ENCODE results near the gene NEIL3.

NEIL3 gene

DNA sequence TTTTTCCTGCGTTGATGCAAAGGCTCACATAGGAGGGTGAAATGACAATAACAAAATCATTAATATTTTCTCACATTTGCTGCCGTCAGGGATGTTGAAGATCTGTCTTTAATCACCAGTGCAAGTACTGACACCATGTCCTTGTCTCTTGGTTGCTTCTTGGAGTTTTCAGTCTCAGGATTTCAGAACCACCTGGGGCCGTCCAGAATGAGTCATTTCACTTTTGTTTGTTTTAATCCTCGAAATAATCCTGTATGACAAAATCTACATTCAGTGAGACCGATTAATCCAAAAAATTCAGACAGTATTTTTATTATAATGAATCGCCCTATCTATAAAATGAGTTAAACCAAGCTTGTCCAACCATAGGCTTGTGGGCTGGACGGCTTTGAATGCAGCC, 47.2 kb downstream of the NEIL3 start:
- in situ Hi-C loops (cut with HindIII; ENCODE audit: low sequenced_read_pairs): no loop called here

DNA sequence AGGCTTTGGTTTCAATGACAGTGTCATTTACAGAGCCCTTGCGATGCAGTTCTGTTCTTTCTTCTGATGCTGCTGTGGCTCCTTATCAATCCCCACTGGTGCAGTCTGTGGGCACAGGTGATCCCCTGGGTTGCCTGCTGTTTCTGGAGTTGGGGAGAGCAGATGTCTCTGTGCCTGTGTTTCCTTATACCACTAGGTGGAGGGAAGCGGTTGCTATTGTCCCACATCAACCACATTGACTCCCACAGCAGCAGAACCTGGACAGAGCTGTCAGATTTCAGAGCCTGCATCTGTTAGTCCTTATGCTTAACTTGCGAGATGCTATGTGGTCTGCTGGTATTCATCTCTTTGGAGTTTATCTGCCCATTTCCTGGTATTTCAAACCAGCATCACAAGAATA, 57.7 kb downstream of the NEIL3 start:
- in situ Hi-C loops (cut with HindIII; ENCODE audit: low sequenced_read_pairs): no loop called here

DNA sequence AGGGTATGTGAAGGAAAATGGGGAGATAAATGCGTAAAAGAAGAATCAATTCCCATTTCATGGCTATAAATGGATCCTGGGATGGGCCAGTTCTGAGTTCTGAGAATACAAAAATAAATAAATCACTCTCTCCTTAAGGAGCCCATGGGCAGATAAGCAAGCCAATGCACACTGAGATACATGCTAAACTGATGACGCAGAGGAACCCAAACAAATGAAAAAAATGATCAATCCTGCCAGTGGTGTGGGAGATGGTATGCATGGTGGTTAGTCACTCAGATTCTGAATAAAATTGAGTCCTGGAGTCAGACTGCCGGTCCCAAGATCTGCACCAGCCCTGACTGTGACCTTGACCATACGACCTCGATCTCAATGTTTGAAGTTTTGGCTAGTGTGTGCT, 59.7 kb downstream of the NEIL3 start:
- in situ Hi-C loops (cut with HindIII; ENCODE audit: low sequenced_read_pairs): no loop called here

DNA sequence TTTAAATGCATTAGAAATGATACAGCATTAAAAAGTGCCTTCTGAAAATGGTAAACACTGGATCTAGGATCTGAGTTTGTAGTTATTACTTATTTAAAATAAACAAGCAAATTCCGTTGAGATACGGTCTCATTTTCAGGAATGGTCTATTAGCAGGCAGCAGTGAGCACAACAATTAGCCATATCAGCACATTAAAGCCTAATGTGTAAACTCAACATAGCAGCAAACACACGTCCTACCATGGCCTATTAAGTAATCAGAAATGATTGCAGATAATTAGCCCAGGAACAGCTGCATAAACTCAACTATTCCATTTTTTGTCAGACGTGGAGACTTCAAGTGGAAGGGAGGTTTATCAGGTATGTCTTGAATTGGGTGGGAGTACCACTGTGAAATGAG, 61.8 kb downstream of the NEIL3 start:
- in situ Hi-C loops (cut with HindIII; ENCODE audit: low sequenced_read_pairs): no loop called here

DNA sequence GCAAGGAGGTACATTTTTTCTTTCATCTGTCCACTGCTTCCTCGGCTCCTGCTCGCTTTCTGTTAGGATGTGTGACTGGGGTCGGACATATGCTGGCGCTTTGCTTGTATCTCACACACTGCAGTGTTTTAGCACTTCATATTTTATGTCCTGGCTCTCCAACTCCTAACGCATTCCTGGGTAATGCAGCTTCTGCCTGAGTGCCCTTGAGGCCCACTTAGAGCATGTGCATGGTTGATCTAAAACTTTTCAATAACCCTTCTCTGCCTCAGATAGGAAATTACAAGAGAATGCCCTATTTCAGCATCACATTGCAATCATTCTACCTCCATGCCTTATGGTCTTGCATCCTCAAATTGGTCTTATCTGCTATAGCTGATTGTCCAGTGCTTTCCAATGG, 65.3 kb downstream of the NEIL3 start:
- in situ Hi-C loops (cut with HindIII; ENCODE audit: low sequenced_read_pairs): no loop called here

DNA sequence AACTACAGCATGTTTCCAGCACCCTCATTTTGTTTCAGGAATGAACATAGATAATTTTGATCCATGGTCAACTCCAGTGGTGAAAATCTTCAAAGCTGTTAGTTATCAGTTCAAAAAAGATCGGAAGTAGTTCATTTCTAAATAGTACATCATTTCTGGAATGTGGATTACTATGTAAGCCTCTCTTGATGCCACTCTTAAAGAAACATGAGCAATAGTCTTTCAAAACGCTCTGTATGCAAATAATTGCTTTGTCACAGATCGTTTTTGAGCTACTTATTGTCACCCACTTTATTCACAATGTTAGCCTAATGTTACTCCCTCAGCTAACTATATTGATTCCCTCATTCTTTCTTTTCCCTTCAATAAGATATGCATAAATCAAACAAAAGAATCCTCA, 65.7 kb downstream of the NEIL3 start:
- in situ Hi-C loops (cut with HindIII; ENCODE audit: low sequenced_read_pairs): no loop called here

DNA sequence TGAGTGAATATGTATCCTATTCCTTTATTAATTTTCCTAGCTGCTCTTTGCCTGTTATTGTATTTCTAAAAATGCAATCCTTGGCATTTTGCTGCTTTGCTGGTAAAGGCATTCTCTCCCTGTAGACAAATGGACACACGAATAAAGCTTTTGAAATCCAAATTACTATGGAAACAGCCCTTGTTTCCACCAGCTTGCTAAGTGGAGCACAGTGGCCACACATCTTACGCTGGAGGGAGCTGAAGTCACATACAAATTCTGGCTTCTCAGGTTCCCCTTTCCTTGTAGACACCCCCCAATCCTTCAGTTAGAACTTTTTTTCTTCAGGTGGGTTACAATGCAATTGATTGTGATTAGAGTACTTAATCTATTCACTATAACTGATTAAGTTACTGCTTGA, 66.3 kb downstream of the NEIL3 start:
- in situ Hi-C loops (cut with HindIII; ENCODE audit: low sequenced_read_pairs): no loop called here

DNA sequence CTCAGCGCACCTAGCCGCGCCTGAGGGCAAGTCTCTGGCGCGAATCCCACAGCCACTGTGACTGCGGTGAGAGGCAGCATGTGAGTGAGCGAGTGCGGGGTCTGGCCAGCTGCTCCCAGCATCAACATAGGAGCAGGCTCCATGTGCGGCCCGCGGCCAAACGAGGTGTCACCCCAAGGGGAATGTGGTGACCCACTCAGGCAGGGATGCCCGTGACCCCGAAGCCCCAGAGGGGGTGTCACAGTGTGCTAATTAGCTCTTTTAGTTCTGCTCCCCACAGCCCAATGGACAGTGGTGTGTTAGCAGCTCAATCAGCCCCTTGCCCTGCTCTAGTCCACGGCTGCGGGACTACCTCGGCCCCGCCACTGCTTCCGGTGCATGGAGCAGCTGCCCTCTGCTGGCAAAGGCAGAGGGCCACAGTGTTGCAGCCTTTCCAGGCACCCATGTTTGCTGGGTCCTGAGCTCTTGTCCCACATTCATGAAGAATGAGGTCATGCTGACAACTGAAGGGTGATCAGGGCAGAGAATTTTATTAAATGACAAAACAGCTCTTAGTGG, 71.1 kb downstream of the NEIL3 start:
- in situ Hi-C loops (cut with HindIII; ENCODE audit: low sequenced_read_pairs): no loop called here

DNA sequence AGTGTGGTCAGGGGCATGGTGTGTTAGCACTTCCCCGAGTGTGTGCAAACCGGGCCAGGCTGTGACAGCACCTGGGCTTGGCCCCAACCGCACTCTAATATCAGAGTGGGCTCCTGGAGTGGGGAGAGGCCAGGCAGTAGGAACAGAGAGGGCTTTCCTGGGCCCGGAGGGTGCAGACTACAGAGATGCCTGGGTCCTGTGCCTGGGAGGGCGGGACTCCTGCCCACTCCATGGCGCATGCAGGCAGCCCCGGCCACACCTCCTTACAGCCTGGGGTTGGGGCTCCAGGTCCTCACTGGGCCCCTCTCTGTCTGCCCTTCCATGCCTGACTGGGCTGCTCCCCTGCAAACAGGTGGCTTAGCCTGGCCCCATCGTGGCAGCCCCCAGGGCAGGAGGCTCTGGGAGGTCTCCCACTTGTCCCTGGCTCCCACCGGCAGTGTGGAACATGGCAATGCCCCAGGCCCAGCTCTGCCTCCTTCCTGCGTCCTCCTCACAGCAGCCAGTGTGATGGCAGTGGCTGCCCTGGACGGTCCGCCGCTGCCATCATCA, 72.2 kb downstream of the NEIL3 start:
- in situ Hi-C loops (cut with HindIII; ENCODE audit: low sequenced_read_pairs): no loop called here

DNA sequence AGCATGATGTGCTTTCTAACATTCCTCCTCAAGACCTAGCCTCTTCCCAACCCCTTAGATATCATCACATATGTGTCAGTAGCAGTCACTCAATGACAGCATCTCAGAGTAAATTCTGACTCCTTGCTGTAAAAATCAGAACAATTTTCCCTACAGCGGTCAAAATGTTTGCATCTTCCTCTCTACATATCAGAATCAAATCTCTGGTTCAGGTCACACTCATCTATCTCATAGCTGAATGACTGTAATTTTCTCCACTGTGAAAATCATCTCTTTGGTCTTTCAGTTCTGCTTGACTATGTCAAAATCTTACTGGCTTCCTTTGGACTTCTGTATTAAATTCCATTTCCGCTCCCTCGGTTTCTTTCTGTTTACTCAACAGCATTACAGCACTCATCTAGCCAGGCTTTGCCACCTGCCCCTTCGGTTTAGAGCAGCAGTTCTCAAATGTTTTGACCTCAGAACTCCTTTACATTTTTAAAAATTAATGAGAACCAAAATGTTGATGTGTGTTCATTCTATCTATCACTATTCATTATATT, 75.3 kb downstream of the NEIL3 start:
- in situ Hi-C loops (cut with HindIII; ENCODE audit: low sequenced_read_pairs): no loop called here

DNA sequence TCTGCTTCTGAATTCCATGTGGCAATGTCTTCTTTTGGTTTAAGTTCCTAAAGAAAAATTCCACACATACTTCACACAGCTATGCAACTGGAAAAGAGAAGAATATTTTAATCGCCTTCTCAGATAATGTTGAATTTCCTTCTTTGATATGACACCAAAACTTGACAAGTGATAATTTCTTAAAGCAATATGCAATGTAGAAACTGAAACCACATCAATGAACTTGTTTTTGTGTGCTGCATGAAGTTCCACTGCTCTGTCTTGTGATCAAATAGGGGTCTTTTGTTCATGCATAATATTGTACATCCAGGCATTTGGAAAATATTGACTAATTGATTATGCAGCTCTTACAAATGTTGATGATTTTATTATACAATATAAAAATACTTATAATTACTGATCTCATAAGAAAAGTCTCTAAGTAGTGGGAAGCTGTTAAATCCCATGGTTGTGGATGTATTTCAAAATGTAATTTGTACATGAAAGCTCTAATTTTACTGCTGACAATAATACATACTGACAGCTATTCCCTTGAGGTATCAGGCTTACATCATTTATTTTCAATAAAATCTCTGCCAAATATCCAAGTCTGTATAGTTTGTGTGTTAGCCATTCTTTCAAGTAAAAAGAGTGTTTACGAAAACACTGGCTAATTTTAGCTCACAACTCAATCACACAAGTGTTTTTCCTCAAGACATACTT, 76.1 kb downstream of the NEIL3 start:
- in situ Hi-C loops (cut with HindIII; ENCODE audit: low sequenced_read_pairs): no loop called here

DNA sequence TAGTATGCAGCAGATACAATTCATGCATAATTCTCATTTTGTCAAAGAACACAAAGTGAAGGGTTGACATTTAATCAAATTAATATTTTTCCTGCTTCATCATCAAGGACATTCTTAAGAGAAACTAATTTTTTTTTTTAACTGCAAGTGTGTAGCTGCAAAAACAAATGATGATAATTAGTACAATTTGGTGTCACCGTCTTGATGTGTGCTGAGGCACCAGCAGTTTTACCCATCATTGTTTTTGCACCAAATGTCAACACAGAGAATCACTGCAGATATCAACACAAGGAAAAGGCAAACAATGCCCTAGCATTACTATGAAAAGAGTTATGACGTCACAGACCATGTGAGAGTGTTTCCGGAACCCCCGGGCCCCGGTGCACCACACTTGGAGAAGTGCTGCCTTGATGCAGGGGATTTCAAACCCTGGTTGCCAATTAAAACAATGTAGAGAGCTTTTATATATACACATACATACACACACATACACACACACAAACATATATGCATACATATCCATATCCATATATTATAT, 76.7 kb downstream of the NEIL3 start:
- in situ Hi-C loops (cut with HindIII; ENCODE audit: low sequenced_read_pairs): no loop called here

DNA sequence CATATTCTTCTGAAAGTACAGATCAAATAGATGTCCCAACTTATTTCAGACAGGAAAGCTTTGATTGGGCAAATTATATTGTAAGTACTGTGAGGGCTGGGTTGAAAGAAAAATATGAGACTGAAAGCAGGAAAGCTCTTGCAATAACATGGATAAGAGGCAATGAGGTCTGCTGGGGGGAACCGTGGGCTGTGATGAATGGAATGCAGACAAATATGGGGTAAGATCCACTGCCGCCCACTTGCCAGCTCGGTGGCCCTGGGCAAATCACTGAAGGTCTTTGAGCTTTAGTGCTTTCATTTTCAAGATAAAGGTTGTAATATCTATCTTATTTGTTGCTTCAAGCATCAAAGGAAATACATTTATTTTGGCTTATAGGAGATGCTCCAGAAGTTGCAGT, 81.6 kb downstream of the NEIL3 start:
- in situ Hi-C loops (cut with HindIII; ENCODE audit: low sequenced_read_pairs): no loop called here

DNA sequence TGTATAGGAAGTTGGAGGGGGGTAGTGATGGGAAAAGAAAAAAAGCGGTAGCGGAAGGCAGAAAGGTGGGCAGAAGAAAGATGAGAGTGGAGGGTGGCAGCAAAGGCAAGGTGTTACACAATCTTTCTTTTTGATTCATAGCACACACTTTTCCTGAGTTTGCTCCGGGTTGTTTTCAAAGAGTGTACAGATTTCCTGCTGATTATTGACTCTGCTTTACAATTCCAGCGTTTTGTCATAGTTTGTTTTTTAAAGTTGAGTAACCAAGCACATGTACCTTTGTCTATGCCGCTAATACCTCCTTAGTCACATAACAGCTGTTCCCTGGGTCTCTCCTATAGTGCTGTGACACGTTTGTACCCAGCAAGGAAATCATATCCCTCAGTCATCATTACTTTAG, 82.3 kb downstream of the NEIL3 start:
- in situ Hi-C loops (cut with HindIII; ENCODE audit: low sequenced_read_pairs): no loop called here

DNA sequence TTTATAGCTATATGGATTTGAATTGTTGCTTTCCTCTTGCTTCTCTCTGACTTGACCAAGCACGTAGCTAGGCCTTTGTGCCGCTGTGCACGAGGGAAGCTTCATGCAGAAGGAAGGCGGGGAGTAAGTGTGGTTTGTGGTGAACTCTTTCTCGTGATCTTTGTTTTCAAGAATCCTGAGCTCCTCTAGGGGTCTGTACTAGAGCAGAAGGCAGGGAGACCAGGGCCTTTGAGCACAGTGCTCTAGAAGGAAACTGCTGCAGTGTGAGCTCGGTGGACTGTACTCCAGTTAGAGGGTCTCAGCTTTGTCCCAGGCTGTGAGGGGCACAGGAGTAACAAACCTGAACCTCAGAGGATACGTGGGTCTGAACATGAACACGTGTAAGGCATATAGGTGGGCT, 83.6 kb downstream of the NEIL3 start:
- in situ Hi-C loops (cut with HindIII; ENCODE audit: low sequenced_read_pairs): no loop called here

DNA sequence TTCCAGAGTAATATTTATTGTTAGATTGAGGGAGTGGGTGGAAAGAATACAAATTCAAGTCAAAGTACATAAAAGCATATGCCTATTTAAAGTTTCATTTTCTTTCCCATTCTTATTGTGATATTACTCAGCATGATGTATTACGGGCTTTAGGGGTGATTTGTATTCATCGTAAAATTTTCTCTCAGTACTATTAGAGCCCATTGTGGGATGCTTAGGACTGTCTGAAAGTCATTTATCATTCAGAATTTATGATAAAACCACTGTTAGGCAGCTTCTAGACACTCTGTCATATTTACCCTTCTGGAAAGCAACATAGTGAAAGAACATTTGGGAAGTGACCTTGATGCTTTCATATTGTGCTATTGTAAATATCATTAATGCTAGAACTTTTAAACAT, 86.7 kb downstream of the NEIL3 start:
- in situ Hi-C loops (cut with HindIII; ENCODE audit: low sequenced_read_pairs): no loop called here

DNA sequence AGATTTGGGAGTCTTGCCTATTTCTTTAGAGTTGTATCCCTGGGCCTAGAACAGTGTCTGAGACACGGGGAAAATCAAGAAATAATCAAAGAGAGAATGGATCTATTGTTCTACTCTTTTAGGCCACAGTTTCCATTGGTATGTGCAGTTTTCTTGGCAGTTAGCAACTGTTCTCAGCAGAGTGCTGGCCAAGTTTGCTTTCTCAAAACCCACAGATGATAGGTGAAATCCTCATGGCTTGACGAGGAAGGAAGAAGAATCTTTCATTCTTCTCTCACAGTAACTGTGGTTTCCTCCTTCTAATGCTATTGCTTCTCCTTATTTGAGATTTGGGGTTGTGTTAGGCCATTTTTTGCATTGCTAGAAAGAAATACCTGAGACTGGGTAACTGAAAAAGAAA, 90.4 kb downstream of the NEIL3 start:
- in situ Hi-C loops (cut with HindIII; ENCODE audit: low sequenced_read_pairs): no loop called here

DNA sequence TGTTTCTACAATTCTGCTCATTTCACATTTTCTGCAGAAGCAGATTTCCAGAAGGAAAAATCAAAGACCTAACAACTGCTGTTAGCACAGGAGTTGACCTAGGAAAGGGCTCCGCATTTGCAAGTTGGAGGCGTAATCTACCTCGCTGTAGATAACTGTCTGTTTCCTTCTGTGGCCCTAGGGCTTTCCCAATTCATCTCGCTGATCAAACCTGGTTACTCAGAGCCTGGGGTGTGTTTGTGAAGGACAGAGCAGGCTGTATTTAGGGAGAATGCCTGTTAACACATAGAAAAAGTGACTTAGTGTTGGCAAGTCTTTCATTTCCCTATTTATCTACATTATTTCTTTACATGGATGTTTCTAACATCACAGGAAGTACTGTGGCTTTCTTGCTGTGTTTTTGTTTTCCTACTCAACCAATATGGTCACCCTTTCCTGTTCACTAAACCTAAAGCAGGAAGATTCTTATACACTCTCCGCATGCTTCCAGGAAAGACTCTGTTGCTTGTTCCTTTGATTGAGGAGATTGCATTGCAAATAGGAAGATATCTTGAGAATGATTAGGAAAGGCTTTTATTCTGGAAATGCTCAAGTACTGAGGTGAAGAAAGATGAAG, 92.1 kb downstream of the NEIL3 start:
- in situ Hi-C loops (cut with HindIII; ENCODE audit: low sequenced_read_pairs): no loop called here

DNA sequence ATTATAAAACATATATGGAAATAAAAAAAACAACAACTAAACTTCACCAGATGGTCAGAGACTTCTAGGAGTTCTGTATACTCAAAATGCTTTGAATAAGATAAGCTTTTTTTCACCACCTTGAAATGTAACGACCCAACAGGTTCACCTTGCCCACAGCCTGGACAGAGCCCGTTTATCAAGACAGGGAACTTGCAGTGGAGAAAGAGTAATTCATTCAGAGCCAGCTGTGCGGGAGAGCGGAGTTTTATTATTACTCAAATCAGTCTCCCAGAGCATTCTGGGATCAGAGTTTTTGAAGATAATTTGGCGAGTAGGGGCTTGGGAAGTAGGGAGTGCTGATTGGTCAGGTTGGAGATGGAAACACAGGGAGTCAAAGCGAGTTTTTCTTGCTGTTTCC, 94.1 kb downstream of the NEIL3 start:
- in situ Hi-C loops (cut with HindIII; ENCODE audit: low sequenced_read_pairs): no loop called here

DNA sequence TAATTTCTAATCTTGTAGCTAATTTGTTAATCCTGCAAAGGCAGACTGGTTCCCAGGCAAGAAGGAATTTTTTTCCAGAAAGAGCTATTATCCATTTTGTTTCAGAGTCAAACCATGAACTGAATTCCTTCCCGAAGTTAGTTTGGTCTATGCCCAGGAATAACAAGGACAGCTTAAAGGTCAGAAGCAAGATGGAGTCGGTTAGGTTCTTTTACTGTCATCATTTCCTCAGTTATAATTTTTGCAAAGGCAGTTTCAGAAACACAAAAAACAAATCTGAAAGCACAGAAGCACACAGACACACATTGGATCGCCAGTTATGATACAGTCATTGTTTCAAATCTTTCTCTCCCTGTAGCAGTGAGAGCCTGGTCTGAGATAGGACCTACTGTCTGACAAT, 94.7 kb downstream of the NEIL3 start:
- in situ Hi-C loops (cut with HindIII; ENCODE audit: low sequenced_read_pairs): no loop called here

DNA sequence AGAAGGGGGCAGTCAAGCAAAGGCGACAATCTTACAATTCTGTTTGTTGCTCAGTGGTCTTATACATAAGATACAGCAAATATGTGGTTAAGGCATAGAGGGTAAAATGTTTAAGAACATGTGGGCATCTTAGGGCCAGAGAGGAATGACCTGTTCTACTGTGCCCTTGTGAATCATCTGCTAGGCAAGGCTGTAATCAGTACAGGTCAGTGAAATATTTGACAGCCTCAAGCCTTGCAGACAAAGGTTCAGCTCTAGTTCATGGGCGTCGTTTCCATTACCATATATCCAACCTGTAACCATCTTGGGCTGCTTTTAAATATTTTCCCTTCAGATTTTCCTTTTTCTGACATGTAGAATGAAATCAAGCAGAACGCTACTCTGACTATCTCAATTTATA, 95.3 kb downstream of the NEIL3 start:
- in situ Hi-C loops (cut with HindIII; ENCODE audit: low sequenced_read_pairs): no loop called here

DNA sequence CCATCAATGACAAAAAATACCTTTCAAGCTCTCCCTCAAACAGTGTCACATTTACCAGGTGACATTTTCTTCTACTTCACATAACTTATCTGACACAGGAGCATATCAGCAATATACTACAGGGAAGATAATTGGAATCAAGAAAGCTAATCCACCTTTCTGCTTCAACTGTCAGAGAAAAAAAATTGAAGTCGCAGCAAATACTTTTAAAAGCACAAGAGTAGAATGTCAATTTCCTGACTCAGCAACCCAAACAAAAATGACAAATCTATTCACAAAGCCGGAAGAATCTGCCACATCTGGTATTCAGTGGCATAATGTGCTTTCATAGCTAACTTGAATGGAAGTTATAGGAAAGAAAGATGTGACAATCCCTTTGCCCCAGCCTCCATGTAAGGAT, 95.8 kb downstream of the NEIL3 start:
- in situ Hi-C loops (cut with HindIII; ENCODE audit: low sequenced_read_pairs): no loop called here

Data from endothelial cell of hepatic sinusoid (primary cell).